ENCODE measurements around the gene EID2B.

GRCh38 chr19:39497701-39497995 is 35.0 kb downstream of the EID2B start:
- TF ChIP-seq CTCF (IDR thresholded peaks at IDR 0.05) = no peak
- TF ChIP-seq POLR2A (IDR thresholded peaks at IDR 0.05) = no peak
